NCI-H2227 (cell line): ENCODE data around the gene MSANTD7.

Experiments
- DNase-seq: peaks from one replicate; lab custom pipeline; 2025; ENCODE audit not compliant: unreplicated experiment; lab: John Stamatoyannopoulos, UW

MSANTD7 gene

GRCh38 chr10:14880229-14880628 lies 42.1 kb downstream of the MSANTD7 start:
- DNase-seq, result no peak

GRCh38 chr10:14884082-14884481 lies 46.0 kb downstream of the MSANTD7 start:
- DNase-seq, result no peak
